ENCODE measurements around the gene UBE2C.
"Not testable (repeated sequence)": the region's sequence is repeated elsewhere in the genome, so short reads cannot be mapped to it uniquely, and the experiment has no call there.

UBE2C gene

GRCh38 chr20:45798935-45799642 lies 13.4 kb upstream of the UBE2C start:
- no peak for DNase-seq (ENCODE audit: low read depth)

GRCh38 chr20:45801851-45802250 lies 10.6 kb upstream of the UBE2C start:
- no peak for DNase-seq (ENCODE audit: low read depth)

GRCh38 chr20:45810191-45810970 lies 2.1 kb upstream of the UBE2C start:
- no peak for DNase-seq (ENCODE audit: low read depth)

- no peak for DNase-seq (ENCODE audit: low read depth)
Observed at GRCh38 chr20:45813006-45813340, 529 bp downstream of the UBE2C start.

GRCh38 chr20:45813489-45813888 lies 1.0 kb downstream of the UBE2C start:
- no peak for DNase-seq (ENCODE audit: low read depth)

- no peak for DNase-seq (ENCODE audit: low read depth)
Observed at GRCh38 chr20:45814314-45814713, 1.9 kb downstream of the UBE2C start.

- no peak for DNase-seq (ENCODE audit: low read depth)
Observed at GRCh38 chr20:45816951-45817350, 4.5 kb downstream of the UBE2C start.

GRCh38 chr20:45817376-45818194 lies 5.1 kb downstream of the UBE2C start:
- no peak for DNase-seq (ENCODE audit: low read depth)

- DNase-seq (ENCODE audit: low read depth) = no peak
Observed at GRCh38 chr20:45818239-45818638, 5.8 kb downstream of the UBE2C start.

GRCh38 chr20:45819466-45819865 lies 7.0 kb downstream of the UBE2C start:
- no peak for DNase-seq (ENCODE audit: low read depth)

- DNase-seq (ENCODE audit: low read depth) = no peak
Observed at GRCh38 chr20:45821947-45822346, 9.5 kb downstream of the UBE2C start.

- no peak for DNase-seq (ENCODE audit: low read depth)
Observed at GRCh38 chr20:45822857-45823256, 10.4 kb downstream of the UBE2C start.

- DNase-seq (ENCODE audit: low read depth) = no peak
Observed at GRCh38 chr20:45823949-45824835, 11.7 kb downstream of the UBE2C start.

- no peak for DNase-seq (ENCODE audit: low read depth)
Observed at GRCh38 chr20:45826381-45827019, 14.1 kb downstream of the UBE2C start.

- DNase-seq (ENCODE audit: low read depth) = no peak
Observed at GRCh38 chr20:45827030-45827652, 14.7 kb downstream of the UBE2C start, which contains the start of gene TNNC2. TNNC2 (minus strand) TSS chr20:45827312; CDS start chr20:45827248, 64 bp downstream.

- no peak for DNase-seq (ENCODE audit: low read depth)
Observed at GRCh38 chr20:45827712-45828111, 15.3 kb downstream of the UBE2C start.

- DNase-seq (ENCODE audit: low read depth) = no peak
Observed at GRCh38 chr20:45828589-45828988, 16.1 kb downstream of the UBE2C start.

- DNase-seq (ENCODE audit: low read depth) = not testable (repeated sequence)
Observed at GRCh38 chr20:45829673-45830106, 17.2 kb downstream of the UBE2C start.

- DNase-seq (ENCODE audit: low read depth) = no peak
Observed at GRCh38 chr20:45832619-45833018, 20.2 kb downstream of the UBE2C start.

- no peak for DNase-seq (ENCODE audit: low read depth)
Observed at GRCh38 chr20:45833030-45833882, 20.8 kb downstream of the UBE2C start, which contains the start of gene SNX21. SNX21 (plus strand) TSS chr20:45833799; CDS start chr20:45833920, 121 bp downstream.
